GM19452 (cell line): ENCODE measurements around the gene M1AP.

Experiments used
- ATAC-seq: cut with Tn5 transposase; IDR thresholded peaks from one replicate; pipeline ENCODE4 v1.9.1; 2021; ENCODE audit not compliant: unreplicated experiment

The M1AP gene

GRCh38 chr2:74528600-74529356 is 119.4 kb downstream of the M1AP start:
- ATAC-seq: peak; percentile 4

- ATAC-seq: no peak
These were observed 120.4 kb downstream of the M1AP start for GRCh38 chr2:74527741-74528140.

GRCh38 chr2:74526649-74527230 is 121.4 kb downstream of the M1AP start:
- ATAC-seq: no peak

GRCh38 chr2:74525717-74526648 is 122.1 kb downstream of the M1AP start, which contains the start of gene DQX1:
TSS of gene DQX1 (minus strand) at chr2:74526231. CDS start at chr2:74525729, 502 bp downstream.
- ATAC-seq: no peak

- ATAC-seq: no peak
These were observed 123.0 kb downstream of the M1AP start for GRCh38 chr2:74524955-74525716.

- no peak for ATAC-seq
These were observed 124.1 kb downstream of the M1AP start for GRCh38 chr2:74524005-74524404.

- ATAC-seq: no peak
These were observed 125.6 kb downstream of the M1AP start for GRCh38 chr2:74522516-74522915.

- ATAC-seq: no peak
These were observed 131.5 kb downstream of the M1AP start for GRCh38 chr2:74516650-74517049.

GRCh38 chr2:74515981-74516633 is 132.0 kb downstream of the M1AP start:
- peak; percentile 64 for ATAC-seq

- peak; percentile 14 for ATAC-seq
These were observed 132.7 kb downstream of the M1AP start for GRCh38 chr2:74515271-74515980.

GRCh38 chr2:74514368-74515270 is 133.5 kb downstream of the M1AP start, which contains the start of gene TLX2:
TSS of gene TLX2 (plus strand) at chr2:74514450. CDS start at chr2:74514807, 357 bp downstream.
- ATAC-seq: no peak

- no peak for ATAC-seq
These were observed 134.3 kb downstream of the M1AP start for GRCh38 chr2:74513605-74514367.

GRCh38 chr2:74512744-74513604 is 135.2 kb downstream of the M1AP start:
- no peak for ATAC-seq

- ATAC-seq: no peak
These were observed 136.8 kb downstream of the M1AP start for GRCh38 chr2:74511104-74511989.

- no peak for ATAC-seq
These were observed 137.9 kb downstream of the M1AP start for GRCh38 chr2:74510272-74510671.
